ENCODE results near the gene SORCS2. TPM values are rescaled to one million over a fixed set of nuclear protein-coding genes. Genes with fewer than 3 reads are reported as not detected.

The SORCS2 gene
- total and polyA plus RNA-seq, 2 experiments from 2014 or later = 0.38 to 1.4 TPM

GRCh38 chr4:7710126-7710525 lies 517.8 kb downstream of the SORCS2 start:
- TF ChIP-seq EZH2phosphoT487 (IDR thresholded peaks at IDR 0.05; ENCODE audit: insufficient read depth, low read depth) = no peak
- TF ChIP-seq EZH2 (IDR thresholded peaks at IDR 0.05; ENCODE audit: insufficient read depth, poor library complexity, severe bottlenecking) = no peak
- Histone ChIP-seq H3K4me1 (ENCODE audit: insufficient read depth) (no peaks in the 10 kb centered on the region), H3K9me3 (ENCODE audit: low read depth) (no peaks in the 10 kb centered on the region), H2AFZ (no peak overlapping the region), H4K20me1 (ENCODE audit: insufficient read depth) (no peaks in the 10 kb centered on the region), H3K4me3 (no peak overlapping the region), H3K4me2 (ENCODE audit: unreplicated experiment) (no peak overlapping the region), H3K79me2 (ENCODE audit: insufficient read depth) (no peaks in the 10 kb centered on the region), H3K9ac (no peak overlapping the region), H3F3A (ENCODE audit: insufficient read depth) (no peaks in the 10 kb centered on the region), H3K36me3 (ENCODE audit: low read depth) (no peaks in the 10 kb centered on the region), H3K27me3 (replicated peaks; ENCODE audit: insufficient read depth) (no peaks in the 10 kb centered on the region), H3K9me2 (ENCODE audit: insufficient read depth) (no peaks in the 10 kb centered on the region), H3K27ac (no peak overlapping the region)
- 80 to 81% methylated on average over 11 of the region's 11 CpGs for WGBS, 2 experiments (ENCODE audit: low coverage in 1 of 2, low lambda C conversion rate in 2 of 2, missing lambda C conversion rate in 2 of 2)
- in situ Hi-C loops (cut with MboI) = loop anchor here (25.0 kb wide), 1 partner anchor 523 kb away; the partner anchor contains the start of gene SORCS2
- no peak for DNase-seq

- in situ Hi-C loops (cut with MboI) = loop anchor here (25.0 kb wide), 1 partner anchor 523 kb away; the partner anchor contains the start of gene SORCS2
- H3K9me2 ChIP-seq (ENCODE audit: insufficient read depth) = no peaks in the 10 kb centered on the region
- no peaks in the 10 kb centered on the region for H3K9me3 ChIP-seq (ENCODE audit: low read depth)
- H3F3A ChIP-seq (ENCODE audit: insufficient read depth) = no peaks in the 10 kb centered on the region
- no peaks in the 10 kb centered on the region for H4K20me1 ChIP-seq (ENCODE audit: insufficient read depth)
- H3K27me3 ChIP-seq (replicated peaks; ENCODE audit: insufficient read depth) = no peaks in the 10 kb centered on the region
- no peak overlapping the region for H3K4me3 ChIP-seq
- TF ChIP-seq EZH2phosphoT487 (IDR thresholded peaks at IDR 0.05; ENCODE audit: insufficient read depth, low read depth) (no peak), EZH2 (IDR thresholded peaks at IDR 0.05; ENCODE audit: insufficient read depth, poor library complexity, severe bottlenecking) (no peak)
- no peak overlapping the region for H2AFZ ChIP-seq
- no peak overlapping the region for H3K27ac ChIP-seq
- no peak for DNase-seq
- no peaks in the 10 kb centered on the region for H3K79me2 ChIP-seq (ENCODE audit: insufficient read depth)
- 68 to 80% methylated on average over 20 to 21 of the region's 21 CpGs for WGBS, 2 experiments (ENCODE audit: low coverage in 1 of 2, low lambda C conversion rate in 2 of 2, missing lambda C conversion rate in 2 of 2)
- H3K36me3 ChIP-seq (ENCODE audit: low read depth) = no peaks in the 10 kb centered on the region
- H3K9ac ChIP-seq = no peak overlapping the region
- no peaks in the 10 kb centered on the region for H3K4me1 ChIP-seq (ENCODE audit: insufficient read depth)
- no peak overlapping the region for H3K4me2 ChIP-seq (ENCODE audit: unreplicated experiment)
Observed at GRCh38 chr4:7710576-7711306, 518.4 kb downstream of the SORCS2 start.

GRCh38 chr4:7711307-7711963 lies 519.1 kb downstream of the SORCS2 start:
- Histone ChIP-seq H3K9ac (no peak overlapping the region), H4K20me1 (ENCODE audit: insufficient read depth) (no peaks in the 10 kb centered on the region), H3K9me3 (ENCODE audit: low read depth) (no peaks in the 10 kb centered on the region), H3K79me2 (ENCODE audit: insufficient read depth) (no peaks in the 10 kb centered on the region), H2AFZ (no peak overlapping the region), H3K4me3 (no peak overlapping the region), H3K9me2 (ENCODE audit: insufficient read depth) (no peaks in the 10 kb centered on the region), H3K4me2 (ENCODE audit: unreplicated experiment) (no peak overlapping the region), H3K27ac (no peak overlapping the region), H3F3A (ENCODE audit: insufficient read depth) (no peaks in the 10 kb centered on the region), H3K4me1 (ENCODE audit: insufficient read depth) (no peaks in the 10 kb centered on the region), H3K36me3 (ENCODE audit: low read depth) (no peaks in the 10 kb centered on the region), H3K27me3 (replicated peaks; ENCODE audit: insufficient read depth) (no peaks in the 10 kb centered on the region)
- in situ Hi-C loops (cut with MboI) = loop anchor here (25.0 kb wide), 1 partner anchor 524 kb away; the partner anchor contains the start of gene SORCS2
- no peak for DNase-seq
- TF ChIP-seq EZH2phosphoT487 (IDR thresholded peaks at IDR 0.05; ENCODE audit: insufficient read depth, low read depth) (no peak), EZH2 (IDR thresholded peaks at IDR 0.05; ENCODE audit: insufficient read depth, poor library complexity, severe bottlenecking) (no peak)
- WGBS, 2 experiments (ENCODE audit: low coverage in 1 of 2, low lambda C conversion rate in 2 of 2, missing lambda C conversion rate in 2 of 2) = 76 to 78% methylated on average over 10 of the region's 10 CpGs

GRCh38 chr4:7712021-7712671 lies 519.8 kb downstream of the SORCS2 start:
- H3K36me3 ChIP-seq (ENCODE audit: low read depth) = no peaks in the 10 kb centered on the region
- 89 to 90% methylated on average over 19 of the region's 19 CpGs for WGBS, 2 experiments (ENCODE audit: low coverage in 1 of 2, low lambda C conversion rate in 2 of 2, missing lambda C conversion rate in 2 of 2)
- H3K27ac ChIP-seq = no peak overlapping the region
- H3K9ac ChIP-seq = no peak overlapping the region
- H3K9me2 ChIP-seq (ENCODE audit: insufficient read depth) = no peaks in the 10 kb centered on the region
- H4K20me1 ChIP-seq (ENCODE audit: insufficient read depth) = no peaks in the 10 kb centered on the region
- no peak for DNase-seq
- no peaks in the 10 kb centered on the region for H3K9me3 ChIP-seq (ENCODE audit: low read depth)
- H3F3A ChIP-seq (ENCODE audit: insufficient read depth) = no peaks in the 10 kb centered on the region
- in situ Hi-C loops (cut with MboI) = loop anchor here (25.0 kb wide), 1 partner anchor 525 kb away; the partner anchor contains the start of gene SORCS2
- H2AFZ ChIP-seq = no peak overlapping the region
- no peaks in the 10 kb centered on the region for H3K27me3 ChIP-seq (replicated peaks; ENCODE audit: insufficient read depth)
- no peak for TF ChIP-seq EZH2phosphoT487 (IDR thresholded peaks at IDR 0.05; ENCODE audit: insufficient read depth, low read depth)
- TF ChIP-seq EZH2 (IDR thresholded peaks at IDR 0.05; ENCODE audit: insufficient read depth, poor library complexity, severe bottlenecking) = no peak
- H3K4me2 ChIP-seq (ENCODE audit: unreplicated experiment) = no peak overlapping the region
- no peaks in the 10 kb centered on the region for H3K79me2 ChIP-seq (ENCODE audit: insufficient read depth)
- no peaks in the 10 kb centered on the region for H3K4me1 ChIP-seq (ENCODE audit: insufficient read depth)
- no peak overlapping the region for H3K4me3 ChIP-seq

All from GM23248 (cell line).